GM21447 (cell line): Measurements from ENCODE around the gene PRKRA.
"Not testable (repeated sequence)": the region's sequence is repeated elsewhere in the genome, so short reads cannot be mapped to it uniquely, and the experiment has no call there.

Source experiments
- ATAC-seq: cut with Tn5 transposase; IDR thresholded peaks from one replicate; pipeline ENCODE4 v1.9.1; 2021; ENCODE audit not compliant: unreplicated experiment

The PRKRA gene

DNA sequence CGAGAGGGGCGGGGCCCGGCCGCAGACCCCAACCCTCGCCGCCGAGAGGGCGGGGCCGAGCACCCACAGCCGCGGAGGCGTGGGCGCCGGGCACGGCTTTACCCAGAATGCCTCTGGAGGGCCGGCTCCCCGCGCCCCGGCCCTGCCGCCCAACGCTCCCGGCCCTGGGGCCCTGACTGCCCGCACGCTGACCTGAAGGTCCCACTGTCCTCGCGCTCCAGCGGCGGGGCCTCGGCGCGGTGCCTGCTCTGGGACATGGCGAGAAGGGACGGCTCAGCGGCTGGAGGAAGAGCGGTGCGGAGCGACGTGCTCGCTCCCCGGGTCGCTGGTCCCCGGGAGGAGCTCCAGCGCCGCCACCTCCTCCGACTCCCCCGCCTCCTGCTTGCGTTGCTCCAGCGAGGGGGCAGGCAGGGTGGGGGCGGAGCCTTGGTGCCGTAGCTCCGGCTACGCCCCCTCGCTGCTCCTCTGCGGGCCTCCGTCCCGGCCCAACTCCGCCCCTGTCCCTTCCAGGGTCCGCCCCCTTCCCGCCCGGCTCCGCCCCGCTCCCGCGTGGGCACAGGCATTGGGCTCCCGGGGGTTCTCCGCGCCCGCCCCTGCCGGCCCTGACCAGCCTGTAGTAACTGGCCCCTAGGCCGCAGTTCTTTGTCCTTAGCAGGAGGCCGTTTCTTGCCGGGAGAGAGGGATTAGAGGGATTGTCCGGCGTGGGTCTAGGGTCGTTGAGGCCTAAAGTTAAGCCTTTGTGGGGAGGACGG is at the start of gene PRKRA, which contains the start of gene PJVK:
PRKRA (minus strand) TSS at position 402 of the 752 bp plus-strand sequence; CDS start at position 257, 145 bp downstream.
PJVK (plus strand) TSS at position 605 of the 752 bp plus-strand sequence. CDS start 2,032 bp downstream, outside the sequence.
- ATAC-seq, result peak; percentile 74

GRCh38 chr2:178499640-178500039 is 48.7 kb upstream of the PRKRA start:
- no peak for ATAC-seq

DNA sequence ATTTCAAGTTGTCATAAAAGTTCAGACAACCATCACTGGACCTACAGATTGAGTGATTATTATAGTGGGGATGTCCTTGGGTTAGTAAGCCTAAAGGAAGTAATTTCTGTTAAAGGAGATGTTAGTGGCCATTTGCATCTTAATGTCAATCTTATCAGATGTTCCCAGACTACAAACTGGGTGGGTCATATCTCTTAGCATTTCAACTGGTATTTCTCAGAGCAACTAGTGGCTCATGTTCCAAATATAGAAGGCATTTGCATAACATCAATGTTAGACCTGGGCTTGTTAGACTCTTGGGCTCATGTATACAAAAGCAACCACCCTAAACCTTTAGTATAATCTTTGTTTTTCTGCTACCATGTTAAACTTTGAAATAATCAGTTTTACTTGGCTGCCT is 47.2 kb upstream of the PRKRA start:
- ATAC-seq, result peak; percentile 60

DNA sequence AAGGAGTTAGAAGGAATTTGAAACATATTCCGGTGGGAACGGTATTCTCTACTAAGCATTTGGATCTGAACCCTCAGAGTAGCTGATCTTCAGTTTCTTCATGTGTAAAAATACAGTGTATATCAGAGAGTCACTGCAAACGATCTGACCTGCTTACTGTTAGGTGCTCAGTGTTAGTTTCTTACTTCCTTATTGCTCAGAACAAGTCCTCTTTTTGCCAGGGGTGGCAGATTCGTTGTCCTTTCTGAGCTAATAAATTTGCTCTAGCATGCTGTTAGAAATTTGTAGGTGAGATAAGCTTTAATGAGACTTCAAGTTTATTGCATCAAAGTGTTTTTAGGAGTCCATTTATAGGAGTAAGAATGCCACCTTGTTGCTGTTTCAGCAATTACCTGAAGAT is 45.1 kb upstream of the PRKRA start:
- ATAC-seq, result no peak

DNA sequence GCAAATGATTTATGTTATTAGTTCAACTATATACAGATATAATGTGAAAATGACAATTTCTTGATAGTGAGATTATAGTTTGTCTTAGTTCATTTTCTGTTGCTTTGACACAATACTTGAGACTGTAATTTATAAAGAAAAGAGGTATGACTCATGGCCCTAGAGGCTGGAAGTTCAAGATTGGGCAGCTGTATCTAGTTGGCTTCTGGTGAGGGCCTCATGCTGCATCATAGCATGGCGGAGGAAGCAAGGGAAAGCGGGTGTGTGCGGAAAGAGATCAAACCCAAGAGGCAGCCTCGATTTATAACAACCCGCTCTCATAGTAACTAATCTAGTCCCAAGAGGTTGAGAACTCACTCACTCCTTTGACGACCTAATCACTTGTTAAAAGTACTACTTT is 40.6 kb upstream of the PRKRA start:
- no peak for ATAC-seq

GRCh38 chr2:178485356-178485755 is 34.4 kb upstream of the PRKRA start:
- ATAC-seq, result no peak

DNA sequence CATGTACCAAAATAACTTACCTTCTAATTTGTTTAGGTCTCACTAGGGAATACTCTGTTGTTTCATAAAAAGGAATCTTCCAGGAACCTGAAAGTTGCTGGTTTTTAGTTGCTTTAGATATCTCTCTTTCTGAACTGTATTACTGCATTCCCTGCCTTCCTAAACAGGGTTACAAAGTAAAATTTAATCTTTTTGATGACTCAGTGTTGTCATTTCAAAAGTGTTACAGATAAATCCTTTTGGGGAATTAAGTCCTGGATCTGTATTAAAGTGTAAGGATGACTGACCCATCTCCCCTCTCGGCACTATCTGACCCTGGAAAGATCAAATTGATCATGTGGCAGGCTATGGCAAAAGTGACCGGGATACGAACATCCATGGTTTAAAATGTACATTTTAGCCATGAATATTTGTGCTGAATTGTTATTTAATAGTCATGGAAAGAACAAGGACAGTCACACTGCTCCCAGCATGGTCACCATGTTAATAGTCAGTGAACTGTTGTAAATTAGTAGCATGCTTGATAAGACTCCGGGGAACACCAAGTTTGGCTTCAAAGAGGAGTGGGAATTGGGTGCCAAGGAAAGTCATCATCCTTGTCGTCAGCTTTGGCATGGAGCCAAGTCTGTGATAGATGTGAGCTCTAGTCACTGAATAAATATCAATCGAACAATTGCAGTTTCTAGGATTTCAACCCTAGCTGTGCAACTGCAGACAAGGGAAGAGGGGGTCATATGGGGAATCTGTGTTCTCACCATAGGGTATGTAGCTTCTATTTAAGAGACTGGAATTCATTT is 33.5 kb upstream of the PRKRA start:
- ATAC-seq, result no peak

GRCh38 chr2:178482437-178482836 is 31.5 kb upstream of the PRKRA start:
- peak; percentile 30 for ATAC-seq

DNA sequence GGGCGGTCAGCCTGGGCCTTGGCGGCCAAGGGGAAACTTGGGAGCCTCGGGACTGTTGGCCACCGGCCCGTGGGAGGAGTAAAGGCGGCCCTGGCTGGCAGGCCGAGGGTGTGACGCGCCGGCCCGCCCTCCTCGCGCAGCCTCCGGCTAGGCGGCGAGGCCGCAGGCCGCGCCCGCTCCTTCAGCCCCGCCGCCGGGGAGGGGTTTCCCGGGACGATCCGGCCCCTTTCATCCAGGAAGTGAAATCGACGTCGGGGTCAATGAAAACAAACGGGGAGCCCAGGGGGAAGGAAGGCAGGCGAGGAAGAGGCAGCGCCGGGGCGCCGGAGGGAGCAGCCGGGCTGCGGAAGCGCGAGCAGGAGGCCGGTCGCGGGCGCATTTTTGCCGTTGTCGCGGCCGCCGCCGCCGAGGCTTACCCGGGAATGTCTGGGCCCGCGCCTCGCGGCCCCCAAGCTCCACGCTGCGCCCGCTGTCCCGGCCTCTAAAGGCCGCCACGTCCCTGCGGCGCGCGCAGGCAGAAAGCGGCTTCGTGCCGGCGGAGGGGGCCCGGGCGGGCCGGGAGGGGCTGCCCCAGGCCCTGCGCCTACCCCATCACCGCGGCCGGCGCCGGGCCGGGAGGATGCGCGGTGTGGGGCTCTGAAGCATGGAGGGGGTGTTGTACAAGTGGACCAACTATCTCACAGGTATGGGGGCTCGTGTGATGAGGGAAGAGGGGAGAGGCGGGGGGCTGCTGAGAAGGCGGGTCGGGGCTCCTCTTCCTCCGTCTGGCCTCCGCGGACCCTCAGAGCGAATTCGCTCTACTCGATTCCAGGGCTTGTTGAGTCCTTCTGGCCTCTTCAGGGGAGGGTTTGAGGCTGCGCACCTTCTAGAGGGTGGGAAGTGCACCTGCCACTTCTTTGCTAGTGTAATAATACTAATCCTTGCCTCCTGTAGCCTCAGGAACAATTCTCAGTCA is 29.5 kb upstream of the PRKRA start, which contains the start of gene PLEKHA3:
PLEKHA3 (plus strand) TSS at position 231 of the 955 bp plus-strand sequence; CDS start at position 644, 413 bp downstream.
- ATAC-seq, result peak; percentile 54

- no peak for ATAC-seq
Observed at GRCh38 chr2:178479758-178480226, 28.8 kb upstream of the PRKRA start.

- no peak for ATAC-seq
Observed at GRCh38 chr2:178479275-178479616, 28.3 kb upstream of the PRKRA start.

GRCh38 chr2:178478439-178479274 is 27.7 kb upstream of the PRKRA start, which contains the start of gene FKBP7:
Gene FKBP7 (minus strand): TSS chr2:178478600. CDS start chr2:178478499, 101 bp downstream.
- peak; percentile 39 for ATAC-seq

DNA sequence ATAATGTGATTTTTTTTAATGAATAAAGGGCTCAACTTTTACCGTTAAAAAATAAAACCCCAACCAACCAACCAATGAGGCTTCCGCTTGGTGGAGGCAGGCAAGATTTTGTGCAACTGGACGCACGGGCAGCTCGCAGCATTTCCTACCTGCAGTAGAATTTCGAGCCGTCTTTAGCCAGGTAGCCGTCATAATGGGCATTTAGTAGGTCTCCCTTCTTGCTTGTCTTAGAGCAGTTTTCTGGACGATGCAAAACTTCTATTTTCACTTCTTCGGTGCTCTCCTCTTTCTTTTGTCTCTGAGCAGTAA is 27.1 kb upstream of the PRKRA start:
- ATAC-seq, result no peak

GRCh38 chr2:178477443-178478129 is 26.6 kb upstream of the PRKRA start:
- ATAC-seq, result no peak

GRCh38 chr2:178476477-178476876 is 25.5 kb upstream of the PRKRA start:
- no peak for ATAC-seq

- no peak for ATAC-seq
Observed at GRCh38 chr2:178474560-178474959, 23.6 kb upstream of the PRKRA start.

- no peak for ATAC-seq
Observed at GRCh38 chr2:178473931-178474330, 23.0 kb upstream of the PRKRA start.

DNA sequence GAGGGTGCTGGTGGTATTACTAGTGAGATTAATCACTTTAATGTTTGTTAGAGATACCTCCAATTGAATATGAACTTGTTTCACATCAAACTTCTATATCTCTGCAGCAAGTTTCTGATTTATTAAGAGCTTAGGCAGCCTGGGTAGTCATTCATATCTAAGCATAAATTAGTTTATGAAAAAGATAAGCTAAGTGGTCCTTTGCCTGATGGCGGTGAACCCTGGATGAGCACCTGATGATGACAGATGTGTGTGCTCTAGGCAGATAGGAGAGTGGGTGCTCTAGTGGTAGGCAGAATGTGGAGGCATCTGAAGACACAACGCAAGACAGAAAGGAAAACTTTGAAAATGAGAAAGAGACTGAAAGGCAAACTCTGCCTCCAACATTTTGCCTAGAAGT is 22.4 kb upstream of the PRKRA start:
- ATAC-seq, result no peak

DNA sequence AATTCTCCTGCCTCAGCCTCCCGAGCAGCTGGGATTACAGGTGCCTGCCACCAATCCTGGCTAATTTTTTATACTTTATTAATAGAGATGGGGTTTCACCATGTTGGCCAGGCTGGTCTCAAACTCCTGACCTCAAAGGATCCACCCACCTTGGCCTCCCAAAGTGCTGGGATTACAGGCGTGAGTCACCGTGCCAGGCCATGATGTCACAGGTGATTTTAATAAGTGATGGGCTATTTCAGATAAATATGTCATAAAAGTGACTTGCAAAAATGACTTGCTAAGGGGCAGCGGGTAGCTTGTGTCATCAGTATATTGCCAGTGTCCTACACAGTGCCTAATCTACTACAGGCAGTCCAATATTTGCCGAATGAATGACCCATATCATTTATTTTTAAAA is 20.3 kb upstream of the PRKRA start:
- ATAC-seq, result not testable (repeated sequence)
